Gastrocnemius medialis (tissue), 4 donors: Measurements from ENCODE around the gene HOXA3.

Source experiments
- POLR2A ChIP-seq, 2 donors: fragments of 450-650 bp; IDR thresholded peaks; one replicate each; pipeline ENCODE4 v1.6.1; 2017; ENCODE audit warnings: antibody characterized with exemption in 2 of 2, mild to moderate bottlenecking in 2 of 2, moderate library complexity in 2 of 2
- TF ChIP-seq, protein P1 (sequence below), 5 experiments: fragments of 450-650 bp in 3 of 5; fragments of 200-600 bp in 2 of 5; sonication (generic) in 2 of 5; IDR thresholded peaks in 4 of 5; conservative IDR thresholded peaks in 1 of 5; 1 replicate in 4 of 5; 2 replicates in 1 of 5; pipeline ENCODE4 v1.5.1; 2016 to 2019; ENCODE audit warnings: antibody characterized with exemption in 5 of 5, mild to moderate bottlenecking in 3 of 5, moderate library complexity in 3 of 5

DNA sequence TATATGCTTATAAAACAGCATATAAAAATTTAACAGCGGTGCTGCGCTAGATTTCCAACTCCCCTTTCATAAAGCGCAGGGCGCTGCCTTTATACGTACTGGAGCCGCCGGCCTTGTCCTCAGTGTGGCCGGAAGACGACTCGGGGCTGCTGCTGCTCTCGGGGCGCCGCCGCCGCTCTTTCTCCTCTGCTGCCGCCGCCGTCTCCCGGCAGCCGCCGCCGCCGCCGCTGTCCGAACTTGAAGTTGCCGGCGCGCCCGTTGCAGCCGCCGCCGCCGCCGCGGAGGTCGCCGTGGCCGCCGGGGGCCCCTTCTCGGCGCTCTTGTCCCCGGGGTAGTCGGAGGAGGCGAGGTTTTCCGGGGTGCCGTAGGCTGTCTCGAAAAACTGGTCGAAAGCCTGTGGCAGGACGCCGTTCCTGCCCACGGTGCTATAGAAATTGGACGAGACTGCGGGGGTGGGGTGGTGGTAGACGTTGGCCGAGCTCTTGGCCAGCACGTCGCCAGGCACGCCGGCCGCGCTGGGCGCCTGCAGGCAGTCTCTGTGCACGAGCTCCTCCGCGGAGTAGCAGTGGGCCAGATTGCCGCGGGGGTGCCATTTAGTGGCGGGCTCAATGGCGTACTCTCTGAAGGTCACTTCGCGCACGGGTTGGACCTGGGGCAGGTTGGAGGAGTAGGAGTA is 32.1 kb upstream of the HOXA3 start:
- TF ChIP-seq, protein P1, sequence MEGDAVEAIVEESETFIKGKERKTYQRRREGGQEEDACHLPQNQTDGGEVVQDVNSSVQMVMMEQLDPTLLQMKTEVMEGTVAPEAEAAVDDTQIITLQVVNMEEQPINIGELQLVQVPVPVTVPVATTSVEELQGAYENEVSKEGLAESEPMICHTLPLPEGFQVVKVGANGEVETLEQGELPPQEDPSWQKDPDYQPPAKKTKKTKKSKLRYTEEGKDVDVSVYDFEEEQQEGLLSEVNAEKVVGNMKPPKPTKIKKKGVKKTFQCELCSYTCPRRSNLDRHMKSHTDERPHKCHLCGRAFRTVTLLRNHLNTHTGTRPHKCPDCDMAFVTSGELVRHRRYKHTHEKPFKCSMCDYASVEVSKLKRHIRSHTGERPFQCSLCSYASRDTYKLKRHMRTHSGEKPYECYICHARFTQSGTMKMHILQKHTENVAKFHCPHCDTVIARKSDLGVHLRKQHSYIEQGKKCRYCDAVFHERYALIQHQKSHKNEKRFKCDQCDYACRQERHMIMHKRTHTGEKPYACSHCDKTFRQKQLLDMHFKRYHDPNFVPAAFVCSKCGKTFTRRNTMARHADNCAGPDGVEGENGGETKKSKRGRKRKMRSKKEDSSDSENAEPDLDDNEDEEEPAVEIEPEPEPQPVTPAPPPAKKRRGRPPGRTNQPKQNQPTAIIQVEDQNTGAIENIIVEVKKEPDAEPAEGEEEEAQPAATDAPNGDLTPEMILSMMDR (IDR thresholded peaks at IDR 0.05 in 4 of 5, conservative IDR thresholded peaks at IDR 0.05 in 1 of 5): no peak
- peak in 1 of 2 donors; percentile 30 for TF ChIP-seq POLR2A (IDR thresholded peaks at IDR 0.05)
